Measurements from ENCODE around the gene PHB1. TPM values are rescaled to one million over a fixed set of nuclear protein-coding genes. Genes with fewer than 3 reads are reported as not detected.

The PHB1 gene
- total and polyA plus RNA-seq, 2 of the 8 experiments (the other 6 are each of a cell fraction or from before 2014, with no cell fraction given): 386 to 597 TPM

- TF ChIP-seq SIX5 (IDR thresholded peaks at IDR 0.05; ENCODE audit: low read depth, low read length): no peak
- no peak for TF ChIP-seq GABPA (IDR thresholded peaks at IDR 0.05; ENCODE audit: borderline replicate concordance, insufficient read depth, low read length)
- no peak for TF ChIP-seq TAF1 (IDR thresholded peaks at IDR 0.05; ENCODE audit: low read depth, low read length)
- TF ChIP-seq CTBP2 (IDR thresholded peaks at IDR 0.05; ENCODE audit: borderline replicate concordance, insufficient read depth, insufficient read length, low read length): no peak
- TF ChIP-seq TCF12 (IDR thresholded peaks at IDR 0.05; ENCODE audit: low read depth, low read length): no peak
- TF ChIP-seq CREB1 (IDR thresholded peaks at IDR 0.05): no peak
Measured at GRCh38 chr17:49439673-49440571, 25.2 kb upstream of the PHB1 start (continued).
